ENCODE measurements around the gene SCAF11. TPM values are rescaled to one million over a fixed set of nuclear protein-coding genes. Genes with fewer than 3 reads are reported as not detected.
"Not testable (repeated sequence)": the region's sequence is repeated elsewhere in the genome, so short reads cannot be mapped to it uniquely, and the experiment has no call there.

Gene SCAF11
- polyA plus RNA-seq (ENCODE audit: low read depth in 6 of 6): 100 to 1,000 TPM in 5 of 6 donors, 10 to 100 TPM in 1; 68.4 to 152 (median 120) TPM

GRCh38 chr12:45990468-45991283, at the start of gene SCAF11:
SCAF11 (minus strand) TSS chr12:45990574; CDS start chr12:45964167, 26,407 bp downstream.
- no peaks in the 10 kb centered on the region for H3K27me3 Mint-ChIP-seq
- DNase-seq (peak; percentile 100), ATAC-seq (ENCODE audit: low read depth in 2 of 2) (peak; percentile 72 to 74)
- H3K27ac Mint-ChIP-seq: peak within 1 kb of the TSS; percentile 98 to 100 (median 100)
- H3K36me3 Mint-ChIP-seq: peaks cover 9 to 12% of the 10 kb centered on the region in 2 donors
- peak within 1 kb of the TSS; percentile 91 to 100 (median 98) for H3K4me3 Mint-ChIP-seq
- H3K9me3 Mint-ChIP-seq: peaks cover 0 to 5% (median 0%) of the 10 kb centered on the region in 7 donors
- H3K4me1 Mint-ChIP-seq: peaks cover 39 to 54% (median 46%) of the 10 kb centered on the region in 3 donors

- H3K4me3 Mint-ChIP-seq; ATAC-seq (ENCODE audit: low read depth in 2 of 2): not testable (repeated sequence)
These were observed 46.7 kb upstream of the SCAF11 start for GRCh38 chr12:46037066-46037465.

GRCh38 chr12:46027172-46027571, 36.8 kb upstream of the SCAF11 start:
- ATAC-seq (ENCODE audit: low read depth in 2 of 2): no peak
- H3K27ac Mint-ChIP-seq: no peak overlapping the region
- no peak for DNase-seq
- H3K36me3 Mint-ChIP-seq: peaks cover 21 to 41% of the 10 kb centered on the region in 2 donors
- H3K4me1 Mint-ChIP-seq: no peaks in the 10 kb centered on the region
- H3K9me3 Mint-ChIP-seq: peaks cover 26 to 85% (median 75%) of the 10 kb centered on the region in 7 donors
- no peak overlapping the region for H3K4me3 Mint-ChIP-seq
- H3K27me3 Mint-ChIP-seq: peaks cover 10 to 25% (median 21%) of the 10 kb centered on the region in 3 donors

More at GRCh38 chr12:46037066-46037465, 46.7 kb upstream of the SCAF11 start:
- not testable (repeated sequence) for H3K27ac Mint-ChIP-seq, H3K36me3 Mint-ChIP-seq, H3K4me1 Mint-ChIP-seq, DNase-seq
- Mint-ChIP-seq H3K27me3 (peaks cover 12 to 26% (median 23%) of the 10 kb centered on the region in 3 donors), H3K9me3 (peaks cover 4 to 28% (median 13%) of the 10 kb centered on the region in 7 donors)

GRCh38 chr12:46024099-46024498, 33.7 kb upstream of the SCAF11 start:
- peaks cover 22 to 72% of the 10 kb centered on the region in 2 donors for H3K36me3 Mint-ChIP-seq
- H3K9me3 Mint-ChIP-seq: peaks cover 22 to 93% (median 87%) of the 10 kb centered on the region in 7 donors
- H3K27me3 Mint-ChIP-seq: peaks cover 6 to 33% (median 25%) of the 10 kb centered on the region in 3 donors

GRCh38 chr12:46020768-46021167, 30.4 kb upstream of the SCAF11 start:
- Mint-ChIP-seq H3K27me3 (peaks cover 6 to 38% (median 24%) of the 10 kb centered on the region in 3 donors), H3K36me3 (peaks cover 12 to 57% of the 10 kb centered on the region in 2 donors), H3K4me3 (no peak overlapping the region), H3K9me3 (peaks cover 13 to 78% (median 60%) of the 10 kb centered on the region in 7 donors), H3K4me1 (no peaks in the 10 kb centered on the region), H3K27ac (no peak overlapping the region)
- DNase-seq (no peak), ATAC-seq (ENCODE audit: low read depth in 2 of 2) (no peak)

More at GRCh38 chr12:46024099-46024498, 33.7 kb upstream of the SCAF11 start:
- ATAC-seq (ENCODE audit: low read depth in 2 of 2) (no peak), DNase-seq (no peak)
- Mint-ChIP-seq H3K4me1 (no peaks in the 10 kb centered on the region), H3K27ac (no peak overlapping the region), H3K4me3 (no peak overlapping the region)

GRCh38 chr12:46018712-46019111, 28.3 kb upstream of the SCAF11 start:
- peaks cover 12 to 46% of the 10 kb centered on the region in 2 donors for H3K36me3 Mint-ChIP-seq
- not testable (repeated sequence) for H3K4me3 Mint-ChIP-seq; DNase-seq; H3K27ac Mint-ChIP-seq; ATAC-seq (ENCODE audit: low read depth in 2 of 2); H3K4me1 Mint-ChIP-seq
- peaks cover 0 to 21% (median 13%) of the 10 kb centered on the region in 3 donors for H3K27me3 Mint-ChIP-seq
- peaks cover 5 to 58% (median 40%) of the 10 kb centered on the region in 7 donors for H3K9me3 Mint-ChIP-seq

GRCh38 chr12:46017866-46018375, 27.5 kb upstream of the SCAF11 start:
- H3K27ac Mint-ChIP-seq; H3K4me1 Mint-ChIP-seq; ATAC-seq (ENCODE audit: low read depth in 2 of 2); DNase-seq; H3K4me3 Mint-ChIP-seq: not testable (repeated sequence)
- peaks cover 4 to 51% (median 35%) of the 10 kb centered on the region in 7 donors for H3K9me3 Mint-ChIP-seq
- peaks cover 0 to 21% (median 8%) of the 10 kb centered on the region in 3 donors for H3K27me3 Mint-ChIP-seq
- H3K36me3 Mint-ChIP-seq: peaks cover 12 to 38% of the 10 kb centered on the region in 2 donors

- Mint-ChIP-seq H3K4me1 (no peaks in the 10 kb centered on the region), H3K27ac (peak overlapping the region in 1 of 6 donors; percentile 17)
- DNase-seq: no peak
These were observed 15.4 kb upstream of the SCAF11 start for GRCh38 chr12:46005823-46006222.

GRCh38 chr12:46005151-46005797, 14.9 kb upstream of the SCAF11 start:
- H3K27me3 Mint-ChIP-seq: no peaks in the 10 kb centered on the region
- no peak overlapping the region for H3K4me3 Mint-ChIP-seq
- H3K36me3 Mint-ChIP-seq: no peaks in the 10 kb centered on the region
- ATAC-seq (ENCODE audit: low read depth in 2 of 2) (no peak), DNase-seq (no peak)
- peak overlapping the region in 1 of 6 donors; percentile 52 for H3K27ac Mint-ChIP-seq
- peaks cover 0 to 3% (median 0%) of the 10 kb centered on the region in 7 donors for H3K9me3 Mint-ChIP-seq
- no peaks in the 10 kb centered on the region for H3K4me1 Mint-ChIP-seq

More at GRCh38 chr12:46005823-46006222, 15.4 kb upstream of the SCAF11 start:
- H3K27me3 Mint-ChIP-seq: no peaks in the 10 kb centered on the region
- no peak for ATAC-seq (ENCODE audit: low read depth in 2 of 2)
- no peak overlapping the region for H3K4me3 Mint-ChIP-seq
- no peaks in the 10 kb centered on the region for H3K36me3 Mint-ChIP-seq
- peaks cover 0 to 4% (median 0%) of the 10 kb centered on the region in 7 donors for H3K9me3 Mint-ChIP-seq

- H3K9me3 Mint-ChIP-seq: peaks cover 0 to 3% (median 0%) of the 10 kb centered on the region in 7 donors
- H3K4me1 Mint-ChIP-seq: no peaks in the 10 kb centered on the region
- ATAC-seq (ENCODE audit: low read depth in 2 of 2) (no peak), DNase-seq (no peak)
- no peak overlapping the region for H3K4me3 Mint-ChIP-seq
- H3K27me3 Mint-ChIP-seq: no peaks in the 10 kb centered on the region
- peak overlapping the region in 1 of 6 donors; percentile 52 for H3K27ac Mint-ChIP-seq
- no peaks in the 10 kb centered on the region for H3K36me3 Mint-ChIP-seq
These were observed 14.3 kb upstream of the SCAF11 start for GRCh38 chr12:46004715-46005114.

- H3K4me1 Mint-ChIP-seq; H3K9me3 Mint-ChIP-seq; DNase-seq; ATAC-seq (ENCODE audit: low read depth in 2 of 2); H3K36me3 Mint-ChIP-seq; H3K27ac Mint-ChIP-seq; H3K27me3 Mint-ChIP-seq; H3K4me3 Mint-ChIP-seq: not testable (repeated sequence)
These were observed 9.7 kb upstream of the SCAF11 start for GRCh38 chr12:46000076-46000475.

GRCh38 chr12:45994736-45995135, 4.4 kb upstream of the SCAF11 start:
- Mint-ChIP-seq H3K9me3 (no peaks in the 10 kb centered on the region), H3K36me3 (no peaks in the 10 kb centered on the region), H3K4me1 (peaks cover 12 to 18% (median 16%) of the 10 kb centered on the region in 3 donors), H3K27me3 (no peaks in the 10 kb centered on the region), H3K27ac (peak overlapping the region in 1 of 6 donors; percentile 22), H3K4me3 (peak overlapping the region in 1 of 8 donors; percentile 43)
- ATAC-seq (ENCODE audit: low read depth in 2 of 2) (no peak), DNase-seq (no peak)
